K562 (cell line): Measurements from ENCODE around the gene ENTREP3. TPM values are rescaled to one million over a fixed set of nuclear protein-coding genes. Genes with fewer than 3 reads are reported as not detected.

Source experiments
- ATF7 ChIP-seq: fragments of 450-650 bp; IDR thresholded peaks from 2 replicates; pipeline ENCODE4 v1.7.1; 2014; ENCODE audit warnings: mild to moderate bottlenecking, moderate library complexity
- CEBPB ChIP-seq: fragments of 450-650 bp; IDR thresholded peaks from 2 replicates; pipeline ENCODE4 v1.6.1; 2016; ENCODE audit warnings: missing genetic modification characterization, missing compliant biosample characterization
- CREM ChIP-seq: IDR thresholded peaks from 2 replicates; pipeline ENCODE4 v1.6.1; 2014; ENCODE audit warnings: antibody characterized with exemption, low read depth
- ETV1 ChIP-seq: fragments of 450-650 bp; conservative IDR thresholded peaks from 2 replicates; pipeline ENCODE4 v1.6.1; 2016; ENCODE audit warnings: missing genetic modification characterization, control low read depth, low read depth, missing compliant biosample characterization
- GABPA ChIP-seq: fragments of 200-800 bp; sonication (Bioruptor generic); conservative IDR thresholded peaks from 2 replicates; pipeline ENCODE4 v1.6.1; 2016; ENCODE audit warnings: low read depth, missing genetic modification characterization, missing compliant biosample characterization
- ILF3 ChIP-seq: fragments of 450-650 bp; IDR thresholded peaks from 2 replicates; pipeline ENCODE4 v1.6.1; 2018; ENCODE audit warnings: antibody characterized with exemption, mild to moderate bottlenecking, moderate library complexity, borderline replicate concordance
- LCOR ChIP-seq: sonication (generic); formaldehyde crosslinking; IDR thresholded peaks from 2 replicates; pipeline ENCODE4 v1.8.0; 2022; ENCODE audit warnings: mild to moderate bottlenecking, missing genetic modification reagents
- MAZ ChIP-seq, 2 experiments: fragments of 450-650 bp in 1 of 2; sonication (generic) in 1 of 2; formaldehyde crosslinking; IDR thresholded peaks in 1 of 2; conservative IDR thresholded peaks in 1 of 2; 2 replicates each; pipeline versions ENCODE4 v1.4.0 to v1.5.0; 2020; ENCODE audit warnings: mild to moderate bottlenecking in 1 of 2, missing genetic modification reagents in 1 of 2
- MNT ChIP-seq, 2 experiments: fragments of 450-650 bp; conservative IDR thresholded peaks; 2 replicates each; pipeline ENCODE4 v1.6.1; 2017; ENCODE audit warnings: mild to moderate bottlenecking in 2 of 2, moderate library complexity in 2 of 2
- MYNN ChIP-seq, 2 experiments: sonication (generic); formaldehyde crosslinking in 1 of 2; IDR thresholded peaks; 2 replicates each; pipeline versions ENCODE4 v1.5.0 to v1.6.1; 2016 to 2020; ENCODE audit warnings: antibody characterized with exemption in 1 of 2, missing genetic modification reagents in 1 of 2
- NFXL1 ChIP-seq: fragments of 450-650 bp; formaldehyde crosslinking; IDR thresholded peaks from 2 replicates; pipeline ENCODE4 v1.4.0; 2021; ENCODE audit warnings: mild to moderate bottlenecking
- POLR2AphosphoS2 ChIP-seq: IDR thresholded peaks from 2 replicates; pipeline ENCODE4 v1.6.1; 2012; ENCODE audit warnings: low read length, improper control_type of control experiment
- PPARD ChIP-seq: fragments of 250-450 bp; sonication (Bioruptor Pico); IDR thresholded peaks from 2 replicates; pipeline ENCODE4 v1.8.0; 2022; ENCODE audit warnings: inconsistent platforms, mild to moderate bottlenecking, moderate library complexity
- PYGO2 ChIP-seq: fragments of 450-650 bp; IDR thresholded peaks from 2 replicates; pipeline ENCODE4 v1.6.1; 2016; ENCODE audit warnings: mild to moderate bottlenecking, missing genetic modification characterization, moderate library complexity, missing compliant biosample characterization
- RCOR1 ChIP-seq, 2 experiments: IDR thresholded peaks; 2 replicates each; pipeline ENCODE4 v1.6.1; 2012; ENCODE audit warnings: low read depth in 2 of 2, low read length in 2 of 2, borderline replicate concordance in 1 of 2, improper control_type of control experiment in 1 of 2
- SIX5 ChIP-seq, 2 experiments: IDR thresholded peaks; 2 replicates each; pipeline ENCODE4 v1.6.1; 2011; ENCODE audit warnings: low read length in 2 of 2, borderline replicate concordance in 1 of 2, low read depth in 1 of 2, mild to moderate bottlenecking in 1 of 2, moderate library complexity in 1 of 2; ENCODE audit not compliant: insufficient read depth in 1 of 2
- XRCC5 ChIP-seq: fragments of 200-400 bp; formaldehyde crosslinking; IDR thresholded peaks from 2 replicates; pipeline ENCODE4 v1.6.1; 2017; ENCODE audit warnings: low read depth, mild to moderate bottlenecking, low read length
- YY1 ChIP-seq, 3 experiments: IDR thresholded peaks; 2 replicates each; pipeline ENCODE4 v1.6.1; 2011; ENCODE audit warnings: low read length in 2 of 3, mild to moderate bottlenecking in 2 of 3, moderate library complexity in 2 of 3, borderline replicate concordance in 1 of 3, control low read depth in 1 of 3, low read depth in 1 of 3; ENCODE audit not compliant: insufficient read depth in 3 of 3, insufficient replicate concordance in 2 of 3, control insufficient read depth in 1 of 3, insufficient read length in 1 of 3; ENCODE audit errors: extremely low read depth in 1 of 3
- ZBTB9 ChIP-seq: fragments of 450-650 bp; formaldehyde crosslinking; IDR thresholded peaks from 2 replicates; pipeline ENCODE4 v1.4.0; 2020; ENCODE audit warnings: mild to moderate bottlenecking, moderate library complexity
- ZNF512 ChIP-seq: IDR thresholded peaks from 2 replicates; pipeline ENCODE4 v1.6.1; 2016; ENCODE audit warnings: missing genetic modification characterization, missing compliant biosample characterization
- ZNF57 ChIP-seq: fragments of 450-650 bp; formaldehyde crosslinking; IDR thresholded peaks from 2 replicates; pipeline ENCODE4 v1.4.0; 2020; ENCODE audit warnings: mild to moderate bottlenecking, moderate library complexity
- ZNF766 ChIP-seq: fragments of 200-800 bp; sonication (Bioruptor generic); conservative IDR thresholded peaks from 2 replicates; pipeline ENCODE4 v1.6.1; 2016; ENCODE audit warnings: missing genetic modification characterization, missing compliant biosample characterization
- polyA plus RNA-seq, 8 experiments: library from polyadenylated mRNA; depleted of rRNA in 4 of 8; stranded (reverse) in 5 of 8; unstranded in 3 of 8; fragments of >200 nt; fragmentation: Nextera tagmentation in 2 of 8; fragmentation: Illumina TruSeq in 1 of 8; extraction: Ambion mirVana in 2 of 8; extraction: Trizol in 1 of 8; gene quantifications; 2 replicates each; pipeline versions ENCODE4 v1.2.1 to v1.2.3, GENCODE V29; 2011 to 2014; ENCODE audit warnings: inconsistent platforms in 1 of 8, missing spikeins in 1 of 8
- total RNA-seq, 7 experiments: library from RNA; depleted of rRNA in 6 of 7; stranded (reverse); fragments of >200 nt in 6 of 7; fragmentation: Illumina TruSeq in 2 of 7; extraction: Trizol in 2 of 7; gene quantifications; 2 replicates each; pipeline versions ENCODE4 v1.2.1 to v1.2.3, GENCODE V29; 2011 to 2021; ENCODE audit warnings: low replicate concordance in 1 of 7

Gene ENTREP3
- total and polyA plus RNA-seq, 9 of the 15 experiments (the other 6 are each of a cell fraction or from before 2014, with no cell fraction given) = 1.9 to 41.8 (median 5.9) TPM

DNA sequence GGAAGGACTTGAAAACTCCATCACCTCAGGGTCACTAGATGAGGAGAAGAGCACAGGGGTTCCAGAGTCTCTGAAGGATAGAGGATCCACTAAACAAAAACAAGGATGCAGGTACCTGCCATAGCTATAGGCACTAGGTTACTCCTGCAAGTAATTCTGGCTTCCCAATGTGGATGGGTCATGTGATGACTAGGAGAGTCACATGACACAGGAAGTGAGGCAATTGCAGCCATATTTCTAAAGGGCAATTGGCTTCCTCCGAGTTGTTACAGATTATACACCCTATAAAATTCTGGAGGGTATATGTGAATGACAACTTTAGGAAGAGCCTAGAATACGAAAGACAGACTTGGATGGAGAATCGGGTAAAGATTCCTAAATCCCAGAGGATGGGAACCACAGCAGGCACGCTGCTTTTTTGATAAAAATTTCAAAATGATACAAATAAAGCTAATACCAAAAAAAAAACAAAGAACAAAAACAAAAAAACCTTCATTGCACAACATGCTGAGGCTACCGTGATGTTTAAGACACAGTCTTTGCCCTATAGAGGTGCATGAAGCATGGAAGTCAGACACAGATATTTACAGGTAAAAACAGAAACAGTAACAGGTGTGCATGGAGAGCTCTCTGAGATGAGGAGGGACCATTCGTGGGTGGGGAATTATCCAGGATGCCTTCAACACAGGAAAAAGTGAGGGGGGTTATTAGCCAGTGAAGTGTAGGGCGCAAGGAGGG is 36.3 kb downstream of the ENTREP3 start (continued):
- TF ChIP-seq PPARD (no peak), ZNF57 (CRISPR knock-in tag) (no peak), MAZ (CRISPR knock-in tag; conservative IDR thresholded peaks at IDR 0.05 in 1 of 2, IDR thresholded peaks at IDR 0.05 in 1 of 2) (no peak), SIX5 (IDR thresholded peaks at IDR 0.05; ENCODE audit: borderline replicate concordance in 1 of 2, insufficient read depth in 1 of 2, low read depth in 1 of 2, low read length in 2 of 2) (peak; percentile 72 to 85; a peak in 3 of 4 replicates), CREM (0 out of 2 replicates have a peak, but pooled peaks have one; percentile 18), NFXL1 (CRISPR knock-in tag) (no peak), ILF3 (no peak), PYGO2 (tag) (no peak), ATF7 (0 out of 2 replicates have a peak, but pooled peaks have one; percentile 28), CEBPB (tag) (0 out of 2 replicates have a peak, but pooled peaks have one; percentile 24), POLR2AphosphoS2 (no peak), ZBTB9 (CRISPR knock-in tag) (no peak), ZNF766 (CRISPR knock-in tag) (0 out of 2 replicates have a peak, but pooled peaks have one; percentile 7), ETV1 (tag) (peak; percentile 55), ZNF512 (tag) (peak; percentile 35; the same call in 1 of the 2 replicates), YY1 (IDR thresholded peaks at IDR 0.05; ENCODE audit: borderline replicate concordance in 1 of 3, control insufficient read depth in 1 of 3, extremely low read depth in 1 of 3, insufficient read depth in 3 of 3, insufficient read length in 1 of 3, insufficient replicate concordance in 2 of 3, low read depth in 1 of 3, low read length in 2 of 3) (peak; percentile 83 to 99 (median 92)), MNT (conservative IDR thresholded peaks at IDR 0.05) (peak in 1 of 2 experiments; percentile 47; a peak in 2 of 4 replicates), GABPA (tag) (peak; percentile 56), LCOR (no peak), RCOR1 (IDR thresholded peaks at IDR 0.05; ENCODE audit: borderline replicate concordance in 1 of 2, low read depth in 2 of 2, low read length in 2 of 2) (peak in 1 of 2 experiments; percentile 31; a peak in 1 of 4 replicates), XRCC5 (no peak), MYNN (IDR thresholded peaks at IDR 0.05) (no peak), MYNN (CRISPR knock-in tag; IDR thresholded peaks at IDR 0.05) (no peak)
